Brain microvascular endothelial cell (primary cell): ENCODE data around the gene CLEC4G.

Experiments used
- DNase-seq: peaks from one replicate; pipeline ENCODE4 v3.0.0-alpha.2; 2020
- H3K27ac ChIP-seq: fragments of 250-450 bp; sonication (Bioruptor Pico); 2 replicates; pipeline ENCODE4 v1.5.1; 2020; ENCODE audit warnings: mild to moderate bottlenecking, moderate library complexity
- H3K27me3 ChIP-seq: fragments of 250-450 bp; sonication (Bioruptor Pico); replicated peaks from 2 replicates; pipeline ENCODE4 v1.5.1; 2020; ENCODE audit warnings: mild to moderate bottlenecking
- H3K36me3 ChIP-seq: fragments of 250-450 bp; sonication (Bioruptor Pico); replicated peaks from 2 replicates; pipeline ENCODE4 v1.5.1; 2020; ENCODE audit warnings: mild to moderate bottlenecking
- H3K4me3 ChIP-seq: 2 replicates; pipeline ENCODE4 v1.5.1; 2011; ENCODE audit warnings: low read depth, mild to moderate bottlenecking, control low read depth, low read length, moderate library complexity
- in situ Hi-C: cut with HindIII; loops from 2 replicates; pipeline ENCODE4 v1.10.0; 2017; ENCODE audit warnings: low sequenced_read_pairs, low pct_ligation_motif_present
- TF ChIP-seq, protein P1 (sequence below): IDR thresholded peaks from 2 replicates; pipeline ENCODE4 v1.5.1; 2011; ENCODE audit warnings: low read depth, mild to moderate bottlenecking, moderate library complexity, low read length, control low read depth, inconsistent platforms; ENCODE audit errors: missing control alignments

CLEC4G gene

DNA sequence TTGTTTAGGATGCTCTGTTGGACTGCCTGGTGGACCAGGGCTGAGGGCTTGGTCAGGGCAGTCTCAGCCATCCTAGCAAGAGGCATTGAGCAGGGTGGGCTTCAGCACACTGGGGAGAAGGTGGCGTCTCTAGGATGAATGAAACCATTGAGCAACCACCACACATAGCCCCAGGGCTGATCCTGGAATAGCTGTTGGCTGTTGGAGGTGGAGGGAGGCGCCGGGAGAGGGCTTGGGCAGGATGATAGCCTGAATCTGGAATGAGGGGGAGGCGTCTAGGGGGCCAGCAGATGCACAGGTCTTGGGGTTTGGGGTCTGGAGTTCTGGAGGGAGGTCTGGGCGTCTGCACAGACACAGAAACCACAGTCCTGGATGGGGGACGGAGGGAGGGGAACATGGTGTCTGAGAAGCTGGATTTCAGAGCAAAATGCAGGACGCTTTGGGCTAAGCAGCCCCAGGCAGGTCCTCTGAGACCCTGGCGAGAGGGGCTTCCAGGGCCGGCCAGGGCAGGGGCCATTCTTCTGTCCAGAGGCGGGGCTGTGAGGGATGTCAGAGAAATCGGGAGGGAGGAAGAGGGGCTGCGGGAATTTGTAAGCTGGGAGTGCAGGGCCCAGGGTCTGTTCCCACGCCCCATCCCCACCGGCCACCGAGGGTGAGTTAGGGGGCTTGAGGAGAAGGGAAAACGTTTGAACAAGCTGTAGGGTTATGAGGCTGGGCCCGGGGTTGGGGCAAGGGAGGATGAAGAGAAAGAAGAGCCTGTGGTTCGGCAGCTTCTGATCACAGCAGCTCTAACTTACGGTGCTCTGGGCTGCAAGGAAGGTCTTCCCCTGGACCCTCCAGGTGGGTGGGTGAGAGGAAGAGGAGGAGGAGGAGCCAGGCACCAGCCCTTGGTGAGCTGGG, 46.1 kb downstream of the CLEC4G start:
- no peak for DNase-seq
- in situ Hi-C loops: no loop called here
- TF ChIP-seq, protein P1, sequence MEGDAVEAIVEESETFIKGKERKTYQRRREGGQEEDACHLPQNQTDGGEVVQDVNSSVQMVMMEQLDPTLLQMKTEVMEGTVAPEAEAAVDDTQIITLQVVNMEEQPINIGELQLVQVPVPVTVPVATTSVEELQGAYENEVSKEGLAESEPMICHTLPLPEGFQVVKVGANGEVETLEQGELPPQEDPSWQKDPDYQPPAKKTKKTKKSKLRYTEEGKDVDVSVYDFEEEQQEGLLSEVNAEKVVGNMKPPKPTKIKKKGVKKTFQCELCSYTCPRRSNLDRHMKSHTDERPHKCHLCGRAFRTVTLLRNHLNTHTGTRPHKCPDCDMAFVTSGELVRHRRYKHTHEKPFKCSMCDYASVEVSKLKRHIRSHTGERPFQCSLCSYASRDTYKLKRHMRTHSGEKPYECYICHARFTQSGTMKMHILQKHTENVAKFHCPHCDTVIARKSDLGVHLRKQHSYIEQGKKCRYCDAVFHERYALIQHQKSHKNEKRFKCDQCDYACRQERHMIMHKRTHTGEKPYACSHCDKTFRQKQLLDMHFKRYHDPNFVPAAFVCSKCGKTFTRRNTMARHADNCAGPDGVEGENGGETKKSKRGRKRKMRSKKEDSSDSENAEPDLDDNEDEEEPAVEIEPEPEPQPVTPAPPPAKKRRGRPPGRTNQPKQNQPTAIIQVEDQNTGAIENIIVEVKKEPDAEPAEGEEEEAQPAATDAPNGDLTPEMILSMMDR: no peak
- Histone ChIP-seq H3K36me3 (peaks cover 19% of the 10 kb centered on the region), H3K27ac (no peak overlapping the region), H3K27me3 (no peaks in the 10 kb centered on the region), H3K4me3 (no peak overlapping the region)

DNA sequence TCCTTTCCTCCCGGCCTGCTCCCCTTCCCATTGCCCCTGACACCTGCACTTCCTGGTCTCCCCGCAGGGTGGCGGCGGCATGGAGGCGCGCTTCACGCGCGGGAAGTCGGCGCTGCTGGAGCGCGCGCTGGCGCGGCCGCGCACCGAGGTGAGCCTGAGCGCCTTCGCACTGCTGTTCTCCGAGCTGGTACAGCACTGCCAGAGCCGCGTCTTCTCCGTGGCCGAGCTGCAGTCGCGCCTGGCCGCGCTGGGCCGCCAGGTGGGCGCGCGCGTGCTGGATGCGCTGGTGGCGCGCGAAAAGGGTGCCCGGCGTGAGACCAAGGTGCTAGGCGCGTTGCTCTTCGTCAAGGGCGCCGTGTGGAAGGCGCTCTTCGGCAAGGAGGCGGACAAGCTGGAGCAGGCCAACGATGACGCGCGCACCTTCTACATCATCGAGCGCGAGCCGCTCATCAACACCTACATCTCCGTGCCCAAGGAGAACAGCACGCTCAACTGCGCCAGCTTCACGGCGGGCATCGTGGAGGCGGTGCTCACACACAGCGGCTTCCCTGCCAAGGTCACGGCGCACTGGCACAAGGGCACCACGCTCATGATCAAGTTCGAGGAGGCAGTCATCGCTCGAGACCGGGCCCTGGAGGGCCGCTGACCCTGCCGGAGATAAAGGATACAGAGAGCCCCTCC, 49.6 kb downstream of the CLEC4G start:
- no peak for DNase-seq
- in situ Hi-C loops: no loop called here
- peaks cover 19% of the 10 kb centered on the region for H3K36me3 ChIP-seq
- peak overlapping the region; percentile 91 for H3K4me3 ChIP-seq
- TF ChIP-seq, protein P1: peak; percentile 29
- H3K27me3 ChIP-seq: no peaks in the 10 kb centered on the region
- H3K27ac ChIP-seq: no peak overlapping the region

DNA sequence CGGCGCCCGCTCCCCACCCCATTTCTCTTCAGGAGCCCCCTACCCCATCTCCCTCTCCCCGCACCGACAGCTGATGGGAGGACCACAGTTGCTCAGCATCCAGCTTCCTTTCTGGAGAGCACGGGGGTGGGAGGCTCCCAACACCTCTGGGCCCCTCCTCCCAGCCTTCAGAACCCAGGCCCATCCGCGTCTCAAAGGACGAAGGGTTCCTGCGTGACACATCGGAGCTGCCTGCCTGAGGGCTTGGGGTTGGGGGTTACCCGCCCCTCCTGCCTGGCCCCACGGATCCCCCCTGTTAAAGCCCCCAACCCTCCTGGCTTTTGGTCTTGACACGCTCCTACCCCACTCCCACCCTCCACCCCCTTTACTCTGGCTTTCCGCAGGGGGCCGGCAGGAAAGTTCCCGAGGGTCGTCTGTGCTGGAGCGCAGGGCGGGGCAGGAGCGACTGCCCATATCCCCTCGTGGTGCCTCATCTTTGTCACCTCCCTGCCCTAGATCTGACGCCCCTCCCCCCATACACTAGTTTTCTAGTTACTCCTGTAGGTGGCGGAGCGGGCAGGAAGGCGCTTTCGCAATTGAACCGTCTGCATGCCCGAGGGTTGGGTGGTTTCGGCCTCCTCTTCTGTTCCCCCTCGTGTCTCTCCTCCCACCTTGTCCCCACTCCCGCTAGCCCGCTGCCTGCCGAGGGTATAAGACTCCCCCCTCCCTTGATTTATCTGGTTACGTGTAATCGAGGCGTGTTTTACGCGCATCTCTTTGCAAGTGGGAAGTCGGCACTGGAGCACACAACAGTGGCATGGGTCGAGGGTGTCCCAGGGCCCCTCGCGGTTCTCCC, 50.4 kb downstream of the CLEC4G start:
- Histone ChIP-seq H3K36me3 (peaks cover 19% of the 10 kb centered on the region), H3K27me3 (no peaks in the 10 kb centered on the region), H3K4me3 (peak overlapping the region; percentile 91), H3K27ac (no peak overlapping the region)
- peak; percentile 57 for DNase-seq
- TF ChIP-seq, protein P1: peak; percentile 76
- in situ Hi-C loops: no loop called here

DNA sequence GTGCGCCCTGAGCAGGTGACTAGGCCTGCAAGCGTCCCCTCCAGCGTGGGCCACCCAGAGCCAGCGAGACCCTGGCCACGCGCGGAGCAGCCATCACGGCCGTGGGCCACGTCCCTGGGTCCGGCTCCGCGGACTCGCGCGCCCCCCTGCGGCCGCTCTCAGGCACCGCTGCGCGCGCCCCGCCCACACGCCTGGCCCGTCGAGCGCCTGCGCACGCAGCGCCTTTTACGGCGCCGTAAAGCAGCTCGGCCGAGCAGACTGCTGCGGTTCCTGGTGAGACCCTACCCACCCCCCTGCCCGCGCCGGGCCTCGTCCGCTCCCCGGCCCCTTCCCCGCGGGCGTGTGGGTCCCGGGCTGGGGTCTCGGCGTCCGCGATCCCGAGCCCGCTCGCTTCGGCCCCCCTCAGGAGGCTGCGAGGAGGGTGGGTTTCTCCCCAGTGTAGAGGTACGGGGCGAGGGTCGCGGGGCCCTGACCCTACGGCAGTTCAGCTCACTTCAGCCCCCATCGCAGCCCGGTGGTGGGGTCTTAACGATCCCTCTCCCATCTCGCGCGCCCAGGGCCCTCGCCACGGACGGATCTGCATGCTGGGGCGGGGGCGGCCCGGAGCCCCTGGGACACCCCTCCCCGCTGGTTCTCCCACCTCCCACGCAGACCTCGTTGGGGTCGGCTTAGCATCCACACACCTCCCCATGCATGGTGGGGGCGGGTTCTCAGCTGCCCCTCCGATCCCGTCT, 51.1 kb downstream of the CLEC4G start, which contains the start of gene TRAPPC5:
TRAPPC5 (plus strand) TSS at position 228 of the 734 bp plus-strand sequence. CDS start 1,421 bp downstream, outside the sequence.
- Histone ChIP-seq H3K4me3 (peak within 1 kb of the TSS; percentile 91), H3K36me3 (peaks cover 19% of the 10 kb centered on the region), H3K27me3 (no peaks in the 10 kb centered on the region), H3K27ac (peak within 1 kb of the TSS; percentile 13)
- in situ Hi-C loops: no loop called here
- TF ChIP-seq, protein P1: peak; percentile 46
- DNase-seq: peak; percentile 58
